ENCODE data around the gene ZBED1.
A peak's percentile ranks its signal among the peaks of the same experiment; 100 is the strongest.
"Not testable (repeated sequence)": the region's sequence is repeated elsewhere in the genome, so short reads cannot be mapped to it uniquely, and the experiment has no call there.

ZBED1 gene

GRCh38 chrX:2500803-2501558 is at the start of gene ZBED1, which contains the start of gene DHRSX:
Gene ZBED1 (minus strand): TSS chrX:2500976. CDS start chrX:2490719, 10,257 bp downstream.
Gene DHRSX (minus strand): TSS chrX:2500976. CDS start chrX:2500925, 51 bp downstream.
- DNase-seq (ENCODE audit: extremely low spot score, insufficient read length, low read depth) (peak; percentile 63), FAIRE-seq (no peak)

- FAIRE-seq: peak; percentile 41
- no peak for DNase-seq (ENCODE audit: extremely low spot score, insufficient read length, low read depth)
Observed at GRCh38 chrX:2549876-2550275, 49.1 kb upstream of the ZBED1 start.

GRCh38 chrX:2548711-2549423 is 48.1 kb upstream of the ZBED1 start:
- FAIRE-seq: no peak
- DNase-seq (ENCODE audit: extremely low spot score, insufficient read length, low read depth): no peak

GRCh38 chrX:2547736-2548135 is 47.0 kb upstream of the ZBED1 start:
- DNase-seq (ENCODE audit: extremely low spot score, insufficient read length, low read depth) (no peak), FAIRE-seq (no peak)

- FAIRE-seq (no peak), DNase-seq (ENCODE audit: extremely low spot score, insufficient read length, low read depth) (no peak)
Observed at GRCh38 chrX:2546496-2546895, 45.7 kb upstream of the ZBED1 start.

GRCh38 chrX:2545144-2545543 is 44.4 kb upstream of the ZBED1 start:
- FAIRE-seq (no peak), DNase-seq (ENCODE audit: extremely low spot score, insufficient read length, low read depth) (no peak)

- no peak for FAIRE-seq
- no peak for DNase-seq (ENCODE audit: extremely low spot score, insufficient read length, low read depth)
Observed at GRCh38 chrX:2542826-2543521, 42.2 kb upstream of the ZBED1 start.

GRCh38 chrX:2541603-2542002 is 40.8 kb upstream of the ZBED1 start:
- FAIRE-seq (no peak), DNase-seq (ENCODE audit: extremely low spot score, insufficient read length, low read depth) (no peak)

- DNase-seq (ENCODE audit: extremely low spot score, insufficient read length, low read depth) (no peak), FAIRE-seq (no peak)
Observed at GRCh38 chrX:2540426-2540947, 39.7 kb upstream of the ZBED1 start.

GRCh38 chrX:2539586-2539985 is 38.8 kb upstream of the ZBED1 start:
- FAIRE-seq (no peak), DNase-seq (ENCODE audit: extremely low spot score, insufficient read length, low read depth) (no peak)

GRCh38 chrX:2538031-2538757 is 37.4 kb upstream of the ZBED1 start:
- no peak for DNase-seq (ENCODE audit: extremely low spot score, insufficient read length, low read depth)
- no peak for FAIRE-seq

GRCh38 chrX:2536974-2537373 is 36.2 kb upstream of the ZBED1 start:
- FAIRE-seq (no peak), DNase-seq (ENCODE audit: extremely low spot score, insufficient read length, low read depth) (no peak)

GRCh38 chrX:2536141-2536540 is 35.4 kb upstream of the ZBED1 start:
- FAIRE-seq (no peak), DNase-seq (ENCODE audit: extremely low spot score, insufficient read length, low read depth) (no peak)

GRCh38 chrX:2534261-2535021 is 33.7 kb upstream of the ZBED1 start:
- FAIRE-seq; DNase-seq (ENCODE audit: extremely low spot score, insufficient read length, low read depth): not testable (repeated sequence)

- no peak for FAIRE-seq
- DNase-seq (ENCODE audit: extremely low spot score, insufficient read length, low read depth): no peak
Observed at GRCh38 chrX:2533424-2533823, 32.6 kb upstream of the ZBED1 start.

GRCh38 chrX:2526390-2526789 is 25.6 kb upstream of the ZBED1 start:
- DNase-seq (ENCODE audit: extremely low spot score, insufficient read length, low read depth) (no peak), FAIRE-seq (peak; percentile 62)

GRCh38 chrX:2523911-2524310 is 23.1 kb upstream of the ZBED1 start:
- no peak for FAIRE-seq
- no peak for DNase-seq (ENCODE audit: extremely low spot score, insufficient read length, low read depth)

GRCh38 chrX:2521927-2522386 is 21.2 kb upstream of the ZBED1 start:
- FAIRE-seq (no peak), DNase-seq (ENCODE audit: extremely low spot score, insufficient read length, low read depth) (no peak)
